Astrocyte of the cerebellum (primary cell): ENCODE data around the gene PHF23.
A peak's percentile ranks its signal among the peaks of the same experiment; 100 is the strongest.
"Not testable (repeated sequence)": the region's sequence is repeated elsewhere in the genome, so short reads cannot be mapped to it uniquely, and the experiment has no call there.

Experiments used
- DNase-seq: peaks from one replicate; pipeline ENCODE4 v3.0.0-alpha.2; 2011; ENCODE audit warnings: low read depth
- H3K4me3 ChIP-seq: 2 replicates; pipeline ENCODE4 v1.5.1; 2011; ENCODE audit warnings: mild to moderate bottlenecking, low read depth, low read length, moderate library complexity
- in situ Hi-C: cut with HindIII; loops from 2 replicates; pipeline ENCODE4 v1.10.0; 2017; ENCODE audit warnings: low sequenced_read_pairs
- TF ChIP-seq, protein P1 (sequence below): IDR thresholded peaks from 2 replicates; pipeline ENCODE4 v1.5.1; 2012; ENCODE audit warnings: low read length, low read depth, moderate library complexity, mild to moderate bottlenecking; ENCODE audit errors: missing control alignments

PHF23 gene

DNA sequence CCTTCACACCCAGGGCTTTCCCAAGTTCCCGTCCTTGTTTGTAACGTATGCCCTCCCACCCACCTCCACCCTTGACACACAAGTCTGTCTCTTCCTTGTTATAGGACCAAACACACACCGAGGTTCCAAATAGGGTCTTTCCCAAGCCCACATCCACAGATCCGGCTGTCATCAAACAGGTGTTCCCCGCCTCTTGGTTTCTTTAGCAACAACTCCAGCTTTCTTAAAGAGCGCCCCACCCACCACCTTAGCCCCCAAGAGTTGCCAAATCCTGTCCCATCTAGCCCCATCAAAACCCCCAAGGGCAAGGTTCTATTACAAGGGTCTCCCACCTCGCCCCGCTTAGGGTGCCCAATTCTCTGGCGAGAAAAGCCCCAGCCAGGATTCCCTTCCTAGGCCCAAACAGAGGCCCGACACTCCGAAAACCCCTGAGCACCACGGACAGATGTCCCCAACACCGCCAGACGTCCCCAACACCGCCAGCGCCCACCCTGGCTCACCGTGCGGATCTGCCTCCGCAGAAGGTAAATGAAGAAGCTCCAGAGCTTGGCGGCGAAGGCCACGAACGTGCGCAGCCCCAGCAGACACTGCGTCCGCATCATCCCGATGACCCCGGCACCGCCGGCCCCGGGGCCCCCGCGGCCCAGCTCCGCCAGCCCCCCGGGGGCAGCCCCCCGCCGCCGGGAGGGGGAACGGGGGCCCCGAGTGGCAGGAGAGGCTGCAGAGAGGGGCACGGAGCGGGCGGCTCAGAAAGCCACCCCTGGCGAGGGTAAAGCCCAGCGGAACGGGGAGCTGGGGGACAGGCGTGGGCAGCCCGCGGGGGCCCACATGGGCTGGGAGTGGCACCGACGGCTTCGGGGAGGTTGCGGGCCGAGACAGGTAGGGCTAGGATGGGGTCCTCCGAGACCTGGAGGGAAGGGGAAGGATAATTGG is 11.7 kb upstream of the PHF23 start:
- in situ Hi-C loops: no loop called here
- H3K4me3 ChIP-seq: peak overlapping the region; percentile 84
- TF ChIP-seq, protein P1, sequence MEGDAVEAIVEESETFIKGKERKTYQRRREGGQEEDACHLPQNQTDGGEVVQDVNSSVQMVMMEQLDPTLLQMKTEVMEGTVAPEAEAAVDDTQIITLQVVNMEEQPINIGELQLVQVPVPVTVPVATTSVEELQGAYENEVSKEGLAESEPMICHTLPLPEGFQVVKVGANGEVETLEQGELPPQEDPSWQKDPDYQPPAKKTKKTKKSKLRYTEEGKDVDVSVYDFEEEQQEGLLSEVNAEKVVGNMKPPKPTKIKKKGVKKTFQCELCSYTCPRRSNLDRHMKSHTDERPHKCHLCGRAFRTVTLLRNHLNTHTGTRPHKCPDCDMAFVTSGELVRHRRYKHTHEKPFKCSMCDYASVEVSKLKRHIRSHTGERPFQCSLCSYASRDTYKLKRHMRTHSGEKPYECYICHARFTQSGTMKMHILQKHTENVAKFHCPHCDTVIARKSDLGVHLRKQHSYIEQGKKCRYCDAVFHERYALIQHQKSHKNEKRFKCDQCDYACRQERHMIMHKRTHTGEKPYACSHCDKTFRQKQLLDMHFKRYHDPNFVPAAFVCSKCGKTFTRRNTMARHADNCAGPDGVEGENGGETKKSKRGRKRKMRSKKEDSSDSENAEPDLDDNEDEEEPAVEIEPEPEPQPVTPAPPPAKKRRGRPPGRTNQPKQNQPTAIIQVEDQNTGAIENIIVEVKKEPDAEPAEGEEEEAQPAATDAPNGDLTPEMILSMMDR: no peak
- no peak for DNase-seq

DNA sequence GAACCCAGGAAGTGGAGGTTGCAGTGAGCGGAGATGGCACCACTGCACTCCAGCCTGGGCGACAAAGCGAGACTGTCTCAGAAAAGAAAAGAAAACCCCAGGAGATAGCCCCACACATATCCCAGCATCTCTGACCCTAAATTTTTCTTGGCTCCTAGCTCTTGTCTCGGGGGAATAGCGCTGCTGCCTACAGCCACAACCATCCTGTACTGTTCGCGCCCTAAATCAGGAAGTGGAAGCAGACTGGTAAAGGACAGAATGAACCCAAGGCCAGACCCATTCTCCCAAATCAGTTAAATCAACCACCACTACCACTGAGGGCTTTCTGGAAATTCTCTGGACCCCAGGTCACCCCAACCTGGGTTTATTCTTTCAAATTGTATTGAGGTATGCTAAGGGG is 10.6 kb upstream of the PHF23 start:
- H3K4me3 ChIP-seq: peak overlapping the region; percentile 84
- DNase-seq: no peak
- in situ Hi-C loops: no loop called here
- TF ChIP-seq, protein P1: no peak

DNA sequence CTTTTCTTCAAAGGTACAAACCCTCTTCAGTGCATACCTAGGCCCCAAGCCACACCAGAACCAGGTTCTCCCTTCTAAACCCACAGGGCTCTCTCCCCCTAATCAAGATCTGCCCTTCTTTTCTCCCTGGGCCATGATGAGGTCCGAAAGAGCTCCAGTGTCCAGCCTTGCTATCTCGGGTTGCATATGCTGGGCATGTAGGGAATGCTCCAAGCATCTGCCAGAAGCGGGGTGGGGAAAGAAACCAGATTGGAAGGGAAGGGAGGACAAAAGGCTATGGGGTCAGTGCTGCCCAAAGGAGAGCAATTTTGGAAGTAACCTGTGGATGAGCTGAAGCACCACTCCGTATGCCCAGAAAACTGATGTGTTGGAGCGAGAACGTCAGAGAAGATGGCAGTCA is 10.0 kb upstream of the PHF23 start:
- TF ChIP-seq, protein P1: no peak
- no peak for DNase-seq
- H3K4me3 ChIP-seq: no peak overlapping the region
- in situ Hi-C loops: no loop called here

DNA sequence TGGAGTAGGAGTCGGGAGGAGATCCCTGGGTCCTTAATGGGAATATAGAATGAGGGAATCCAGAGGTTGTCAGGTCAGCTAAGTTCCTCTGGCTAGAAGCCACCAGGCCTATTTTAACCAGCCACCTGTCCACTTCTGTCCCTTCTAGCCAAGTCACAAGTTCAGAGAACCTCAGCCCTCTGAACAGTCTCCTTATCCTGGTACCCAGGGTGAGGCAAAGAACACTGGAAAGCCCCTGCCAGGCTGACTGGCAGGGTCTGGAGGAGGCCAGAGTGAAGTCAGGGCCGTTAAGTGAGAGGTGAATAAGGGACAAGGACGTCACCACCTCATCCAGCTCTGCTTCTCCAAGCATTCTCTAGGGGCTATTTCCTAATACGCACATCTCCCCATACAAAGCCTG is 9.5 kb upstream of the PHF23 start:
- no peak for DNase-seq
- TF ChIP-seq, protein P1: no peak
- no peak overlapping the region for H3K4me3 ChIP-seq
- in situ Hi-C loops: no loop called here

DNA sequence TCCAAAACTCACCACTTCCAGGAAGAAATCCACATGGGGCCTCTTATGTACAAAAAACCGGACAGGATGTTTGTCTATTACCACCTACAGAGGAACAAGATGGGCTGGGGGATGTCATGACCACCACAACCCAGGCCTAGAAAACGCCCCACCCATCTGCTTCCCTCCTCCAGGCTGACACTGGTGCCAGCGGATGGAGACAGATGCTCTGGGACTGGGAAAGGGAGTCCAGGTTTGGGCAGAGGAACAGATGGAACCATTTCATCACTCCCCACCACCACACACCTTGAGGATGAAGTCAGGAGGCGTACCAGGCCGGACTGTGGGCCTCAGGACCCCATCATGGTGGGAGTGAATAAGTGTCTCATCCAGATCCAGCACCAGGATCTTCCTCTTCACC is 7.5 kb upstream of the PHF23 start:
- TF ChIP-seq, protein P1: no peak
- DNase-seq: no peak
- in situ Hi-C loops: no loop called here

DNA sequence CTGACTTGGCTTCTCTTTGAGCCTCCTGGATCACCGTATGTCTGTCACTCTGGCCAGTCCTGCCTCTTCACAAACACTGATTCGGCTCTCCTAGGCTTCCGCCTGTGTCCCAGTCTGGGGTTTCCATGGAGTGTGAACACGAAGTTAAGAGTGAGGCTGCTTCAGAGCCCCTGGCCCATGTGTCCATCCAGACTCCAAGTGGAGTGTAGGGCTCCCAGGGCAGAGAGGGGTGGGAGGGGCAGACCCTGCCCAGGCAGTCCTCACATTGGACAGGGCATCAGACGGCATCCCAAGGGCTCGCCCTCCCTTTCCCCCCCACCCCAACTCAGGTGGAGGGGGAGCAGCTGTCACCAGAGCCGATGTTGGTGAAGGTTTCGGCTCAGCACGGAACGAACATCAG is 4.6 kb upstream of the PHF23 start:
- in situ Hi-C loops, DNase-seq, H3K4me3 ChIP-seq: not testable (repeated sequence)

More for the DNA sequence above, 7.5 kb upstream of the PHF23 start:
- H3K4me3 ChIP-seq: no peak overlapping the region

DNA sequence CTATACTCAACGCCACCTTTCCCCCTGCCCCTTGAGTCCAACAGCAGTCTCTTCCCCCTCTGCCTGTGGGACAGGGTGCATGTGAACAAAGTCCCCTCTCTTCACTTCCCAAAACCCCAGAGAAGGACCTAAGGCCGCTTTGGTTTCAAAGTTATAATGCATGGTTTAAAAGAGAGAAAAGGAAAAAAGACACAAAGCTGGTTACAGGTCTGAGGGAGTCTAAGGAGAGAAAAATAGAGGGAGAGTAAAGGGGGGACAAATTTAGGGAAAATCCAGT is 4.1 kb upstream of the PHF23 start:
- in situ Hi-C loops: no loop called here
- DNase-seq: no peak
- peak overlapping the region; percentile 98 for H3K4me3 ChIP-seq
- TF ChIP-seq, protein P1: no peak
